Spleen (tissue), 11 donors: ENCODE measurements around the gene GRAPL. TPM values are rescaled to one million over a fixed set of nuclear protein-coding genes. Genes with fewer than 3 reads are reported as not detected.
A peak's percentile ranks its signal among the peaks of the same experiment; 100 is the strongest.
"Not testable (repeated sequence)": the region's sequence is repeated elsewhere in the genome, so short reads cannot be mapped to it uniquely, and the experiment has no call there.

ENCODE experiments used
- DNase-seq: peaks from one replicate; pipeline ENCODE4 v3.0.0-alpha.2; 2020
- H3K27ac ChIP-seq, 8 donors: fragments of 200-600 bp; sonication (generic) in 7 of 8; 1 replicate in 4 of 8; 2 replicates in 4 of 8; pipeline versions ENCODE4 v1.5.0 to v1.8.0; 2016 to 2021; ENCODE audit warnings: inconsistent platforms in 4 of 8, mild to moderate bottlenecking in 4 of 8, moderate library complexity in 1 of 8
- H3K27me3 ChIP-seq, 7 donors: fragments of 200-600 bp; sonication (generic) in 6 of 7; replicated peaks in 1 of 7; 1 replicate in 4 of 7; 2 replicates in 3 of 7; pipeline versions ENCODE4 v1.5.0 to v1.8.0; 2016 to 2021; ENCODE audit warnings: inconsistent platforms in 3 of 7, mild to moderate bottlenecking in 1 of 7
- H3K36me3 ChIP-seq, 6 donors: fragments of 200-600 bp; sonication (generic) in 5 of 6; 1 replicate in 4 of 6; 2 replicates in 2 of 6; pipeline versions ENCODE4 v1.5.0 to v1.8.0; 2016 to 2021; ENCODE audit warnings: inconsistent platforms in 2 of 6
- H3K4me1 ChIP-seq, 6 donors: fragments of 200-600 bp; sonication (generic) in 5 of 6; 1 replicate in 3 of 6; 2 replicates in 3 of 6; pipeline versions ENCODE4 v1.5.0 to v1.8.0; 2016 to 2021; ENCODE audit warnings: inconsistent platforms in 3 of 6
- H3K4me3 ChIP-seq, 8 donors: fragments of 200-600 bp; sonication (generic) in 7 of 8; 1 replicate in 4 of 8; 2 replicates in 4 of 8; pipeline versions ENCODE4 v1.5.0 to v1.8.0; 2016 to 2021; ENCODE audit warnings: inconsistent platforms in 4 of 8, mild to moderate bottlenecking in 4 of 8, moderate library complexity in 2 of 8
- H3K9me3 ChIP-seq, 8 donors: fragments of 200-600 bp; sonication (generic) in 7 of 8; 1 replicate in 4 of 8; 2 replicates in 4 of 8; pipeline versions ENCODE4 v1.5.0 to v1.8.0; 2016 to 2021; ENCODE audit warnings: inconsistent platforms in 4 of 8
- CTCF ChIP-seq, 11 experiments: fragments of 200-600 bp in 7 of 11; fragments of 450-650 bp in 4 of 11; sonication (generic) in 4 of 11; IDR thresholded peaks in 8 of 11; conservative IDR thresholded peaks in 3 of 11; 1 replicate in 7 of 11; 2 replicates in 4 of 11; pipeline versions ENCODE4 v1.4.0 to v1.8.0; 2016 to 2021; ENCODE audit warnings: antibody characterized with exemption in 11 of 11, inconsistent platforms in 4 of 11, mild to moderate bottlenecking in 1 of 11
- POLR2A ChIP-seq, 3 donors: fragments of 450-650 bp; IDR thresholded peaks; one replicate each; pipeline ENCODE4 v1.5.1; 2017; ENCODE audit warnings: antibody characterized with exemption in 3 of 3, mild to moderate bottlenecking in 1 of 3
- POLR2AphosphoS5 ChIP-seq, 3 donors: sonication (generic); formaldehyde crosslinking; IDR thresholded peaks; one replicate each; pipeline ENCODE4 v1.5.1; 2017; ENCODE audit warnings: antibody characterized with exemption in 3 of 3
- WGBS, 5 donors: extraction: QIAGEN DNeasy Blood & Tissue Kit in 3 of 5; methylation state at CpG; one replicate each; pipeline versions ENCODE4 v1.1.5 to v1.1.7; 2013 to 2018; 5-methylcytosine and 5-hydroxymethylcytosine counted together
- intact Hi-C: fragments of 100-400 bp; cut with DNase I; formaldehyde crosslinking; loops from one replicate; pipeline ENCODE4 v1.15.0; 2023; ENCODE audit warnings: low total_unique reads
- polyA plus RNA-seq, 3 donors: library from polyadenylated mRNA; stranded (reverse); fragments of 200-250 nt; gene quantifications; one replicate each; pipeline ENCODE4 v1.2.1, GENCODE V29; 2013
- total RNA-seq, 7 donors: library from RNA; depleted of rRNA in 3 of 7; stranded (reverse); fragments of >200 nt in 3 of 7; fragmentation: NEBNext Ultra II Directional in 4 of 7; extraction: Animal tissue kit (Norgen Biotek cat#: 25700) in 4 of 7; gene quantifications; one replicate each; pipeline versions ENCODE4 v1.1.0 to v1.2.1, GENCODE V29; 2016 to 2021
- donor health status: healthy with polysubstance abuse.
- donor health status: DM: no; HTN: no; CAD: no; lungs with moderate emphysema.
- donor health status: DM: no; HTN: no; CAD: no.
- donor health status: Bipolar disorder and iron deficiency.
- donor health status: healthy.
- donor health status: DM: no; HTN: no; CAD: no.
- donor health status: DM: yes; HTN: yes; CAD: no.

The GRAPL gene
- total and polyA plus RNA-seq, 10 donors = 13.0 to 112 (median 53.7) TPM

- not testable (repeated sequence) for H3K9me3 ChIP-seq
- peak overlapping the region; percentile 45 to 95 (median 84) for H3K27ac ChIP-seq
Observed at GRCh38 chr17:19111111-19111711, 16.2 kb upstream of the GRAPL start.

GRCh38 chr17:19111801-19112458 is 15.5 kb upstream of the GRAPL start:
- H3K4me1 ChIP-seq, H3K27me3 ChIP-seq, H3K36me3 ChIP-seq, intact Hi-C loops, H3K9me3 ChIP-seq: not testable (repeated sequence)
- peak overlapping the region in 6 of 8 donors; percentile 22 to 95 (median 85) for H3K27ac ChIP-seq
- TF ChIP-seq POLR2A (IDR thresholded peaks at IDR 0.05) (peak in 2 of 3 donors; percentile 87 to 96), POLR2AphosphoS5 (IDR thresholded peaks at IDR 0.05) (peak; percentile 39 to 93 (median 92))
- DNase-seq = peak; percentile 89
- peak overlapping the region in 5 of 8 donors; percentile 32 to 66 (median 43) for H3K4me3 ChIP-seq
- 0 to 1% (median 1%) methylated on average over 16 to 40 of the region's 47 CpGs; no CpG with 5 or more reads in 1 of the 5 donors for WGBS, 5 donors

More at GRCh38 chr17:19111111-19111711, 16.2 kb upstream of the GRAPL start:
- intact Hi-C loops, H3K4me1 ChIP-seq, H3K27me3 ChIP-seq, H3K36me3 ChIP-seq: not testable (repeated sequence)
- H3K4me3 ChIP-seq = peak overlapping the region; percentile 22 to 66 (median 44)
- 0 to 1% (median 0%) methylated on average over 19 to 39 of the region's 39 CpGs for WGBS, 5 donors
- peak; percentile 89 for DNase-seq
- peak in 8 of 11 experiments; percentile 14 to 78 (median 49) for TF ChIP-seq CTCF (IDR thresholded peaks at IDR 0.05 in 8 of 11, conservative IDR thresholded peaks at IDR 0.05 in 3 of 11)
- TF ChIP-seq POLR2AphosphoS5 (IDR thresholded peaks at IDR 0.05) = peak; percentile 76 to 86 (median 84)
- TF ChIP-seq POLR2A (IDR thresholded peaks at IDR 0.05) = peak; percentile 36 to 42 (median 39)

DNA sequence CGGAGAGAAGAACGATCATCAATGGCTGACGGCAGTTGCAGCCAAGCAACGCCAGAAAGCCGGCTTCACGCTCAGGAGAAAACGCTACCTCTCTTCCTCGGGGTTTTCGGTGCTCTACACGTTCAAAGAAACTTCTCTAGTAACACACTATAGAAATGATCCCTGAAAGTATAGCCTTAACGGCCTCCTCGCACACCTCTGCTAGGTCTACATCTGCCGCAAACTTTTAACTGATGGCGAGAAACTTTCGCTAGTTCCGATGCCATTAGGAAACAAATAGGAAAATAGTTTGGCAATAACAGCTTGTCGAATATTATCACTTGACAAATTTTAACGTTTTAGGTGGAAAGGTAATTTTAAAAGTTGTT is 14.9 kb upstream of the GRAPL start:
- WGBS, 5 donors = 0% methylated on average over 5 of the region's 18 CpGs; no CpG with 5 or more reads in 4 of the 5 donors
- H3K4me1 ChIP-seq, H3K4me3 ChIP-seq, H3K27me3 ChIP-seq, intact Hi-C loops, H3K36me3 ChIP-seq, DNase-seq, H3K9me3 ChIP-seq: not testable (repeated sequence)
- H3K27ac ChIP-seq = peak overlapping the region in 1 of 8 donors; percentile 86

DNA sequence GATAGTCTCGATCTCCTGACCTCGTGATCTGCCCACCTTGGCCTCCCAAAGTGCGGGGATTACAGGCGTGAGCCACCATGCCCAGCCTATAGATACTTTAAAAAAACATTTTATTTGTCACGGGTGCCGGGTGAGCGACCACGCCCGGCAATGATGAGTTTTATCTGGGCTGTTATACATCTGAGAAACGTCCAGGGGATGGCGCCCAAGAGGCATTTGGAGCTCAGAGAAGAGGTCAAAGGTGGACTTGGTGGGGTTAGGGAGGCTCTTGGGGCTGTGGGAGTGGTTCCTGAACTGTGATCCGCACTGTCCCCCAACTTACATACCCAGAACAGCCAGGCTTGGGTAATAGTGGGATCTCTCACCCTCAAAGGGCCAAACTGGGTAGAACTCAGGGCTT is 8.7 kb upstream of the GRAPL start:
- DNase-seq, H3K9me3 ChIP-seq, H3K27me3 ChIP-seq, H3K36me3 ChIP-seq, H3K27ac ChIP-seq, H3K4me3 ChIP-seq, intact Hi-C loops, H3K4me1 ChIP-seq: not testable (repeated sequence)
- no CpG with 5 or more reads among the region's 12 CpGs for whole genome bisulfite sequencing, 5 donors

DNA sequence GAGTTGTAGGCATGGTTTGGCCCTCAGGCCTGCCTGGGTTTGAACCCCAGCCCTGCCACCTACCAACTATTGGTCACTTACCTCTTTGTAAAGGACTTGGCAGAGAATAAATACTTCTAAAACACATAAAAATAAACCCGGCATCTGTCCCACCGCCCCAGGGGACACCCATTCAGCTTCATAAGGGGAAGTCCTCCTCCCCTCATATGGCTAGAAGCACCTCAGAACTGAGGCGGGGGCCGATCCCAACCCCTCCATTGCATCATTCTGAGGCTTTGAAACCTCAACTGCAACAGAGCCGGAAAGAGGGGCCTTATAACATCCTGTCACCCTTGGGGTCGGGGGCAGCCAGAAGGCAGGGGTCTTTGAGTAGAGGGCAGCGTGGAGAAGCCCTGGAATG is 2.1 kb upstream of the GRAPL start:
- H3K4me3 ChIP-seq, DNase-seq, intact Hi-C loops, H3K36me3 ChIP-seq, H3K27ac ChIP-seq, H3K4me1 ChIP-seq, H3K27me3 ChIP-seq, H3K9me3 ChIP-seq: not testable (repeated sequence)
- WGBS, 5 donors = 29 to 32% methylated on average over 2 to 3 of the region's 7 CpGs; no CpG with 5 or more reads in 3 of the 5 donors

DNA sequence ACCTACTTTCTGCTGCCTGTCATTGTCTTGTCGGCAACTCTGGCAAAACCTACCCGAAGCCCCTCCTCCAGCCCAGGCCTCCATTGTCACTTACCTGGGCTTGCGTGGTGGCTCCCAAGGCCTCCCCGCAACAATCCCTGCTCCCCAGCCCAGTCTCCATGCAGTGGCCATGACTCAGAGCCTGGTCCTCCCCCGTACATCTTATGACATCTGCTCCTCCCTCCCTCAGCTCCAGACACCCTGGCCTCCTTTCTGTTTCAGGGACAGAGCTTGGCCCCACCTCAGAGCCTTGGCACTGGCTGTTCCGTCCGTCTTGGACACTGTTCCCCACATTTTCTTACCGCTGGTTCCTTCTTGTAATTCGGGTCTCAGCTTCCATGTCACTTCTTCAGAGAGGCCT is 2.1 kb downstream of the GRAPL start:
- H3K9me3 ChIP-seq, H3K36me3 ChIP-seq, H3K27ac ChIP-seq, H3K27me3 ChIP-seq, H3K4me3 ChIP-seq, H3K4me1 ChIP-seq, DNase-seq, intact Hi-C loops: not testable (repeated sequence)
- WGBS, 5 donors = no CpG with 5 or more reads among the region's 9 CpGs

DNA sequence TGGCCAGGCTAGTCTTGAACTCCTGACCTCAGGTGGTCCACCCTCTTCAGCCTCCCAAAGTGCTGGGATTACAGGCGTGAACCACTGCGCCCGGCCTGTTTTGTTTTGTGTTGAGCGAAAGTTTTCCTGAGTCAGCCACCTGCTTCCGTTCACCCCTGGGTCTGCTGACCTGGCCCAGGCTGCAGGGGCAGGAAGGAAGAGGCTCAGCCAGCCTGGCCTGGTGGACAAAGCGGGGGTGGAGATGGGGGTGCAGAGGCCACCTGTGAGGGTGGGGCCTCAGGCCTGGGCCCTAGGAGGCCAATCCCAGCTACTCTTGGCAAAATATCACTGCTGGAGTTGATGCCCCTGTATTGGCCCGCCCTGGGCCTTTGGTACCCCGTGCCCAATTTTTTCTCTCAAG is 3.7 kb downstream of the GRAPL start:
- no CpG with 5 or more reads among the region's 8 CpGs for WGBS, 5 donors

DNA sequence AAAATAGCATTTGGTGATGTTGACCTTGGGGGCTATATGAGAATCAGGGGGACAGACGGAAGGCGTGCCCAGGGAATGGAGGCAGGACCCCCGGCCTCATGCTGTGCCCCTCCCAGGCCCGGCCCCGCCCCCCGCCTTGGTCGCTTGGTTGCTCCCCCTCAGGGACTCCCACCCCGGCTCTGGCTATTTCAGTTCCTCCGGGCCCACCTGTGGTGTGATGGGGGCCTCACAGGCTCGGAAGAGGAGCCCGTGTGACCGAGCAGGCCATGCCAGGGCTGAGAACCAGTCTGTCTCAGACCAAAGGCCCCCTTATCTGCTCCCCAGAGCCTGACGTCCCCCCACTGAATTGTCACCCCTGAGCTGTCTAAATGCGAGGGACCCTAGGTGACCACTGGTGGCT is 4.4 kb downstream of the GRAPL start:
- WGBS, 5 donors = no CpG with 5 or more reads among the region's 14 CpGs
- H3K4me3 ChIP-seq, H3K4me1 ChIP-seq, H3K9me3 ChIP-seq, H3K27me3 ChIP-seq, DNase-seq, intact Hi-C loops, H3K36me3 ChIP-seq, H3K27ac ChIP-seq: not testable (repeated sequence)

More for the DNA sequence above, 3.7 kb downstream of the GRAPL start:
- H3K27ac ChIP-seq, H3K4me1 ChIP-seq, H3K36me3 ChIP-seq, intact Hi-C loops, DNase-seq, H3K27me3 ChIP-seq, H3K9me3 ChIP-seq, H3K4me3 ChIP-seq: not testable (repeated sequence)

- no CpG with 5 or more reads among the region's 9 CpGs for WGBS, 5 donors
- H3K9me3 ChIP-seq, H3K27me3 ChIP-seq, H3K4me3 ChIP-seq, H3K4me1 ChIP-seq, intact Hi-C loops, H3K36me3 ChIP-seq, DNase-seq, H3K27ac ChIP-seq: not testable (repeated sequence)
Observed at GRCh38 chr17:19133793-19134192, 6.4 kb downstream of the GRAPL start.

- intact Hi-C loops, H3K27me3 ChIP-seq, H3K27ac ChIP-seq, H3K36me3 ChIP-seq, H3K4me1 ChIP-seq, H3K4me3 ChIP-seq, H3K9me3 ChIP-seq, DNase-seq: not testable (repeated sequence)
- no CpG with 5 or more reads among the region's 13 CpGs for WGBS, 5 donors
Observed at GRCh38 chr17:19135391-19135790, 8.0 kb downstream of the GRAPL start.
